Upper lobe of left lung (tissue), 6 donors: ENCODE results near the gene HIVEP3. TPM values are rescaled to one million over a fixed set of nuclear protein-coding genes. Genes with fewer than 3 reads are reported as not detected.

ENCODE experiments used
- ATAC-seq, 2 donors: fragments of 200-7000 bp; cut with Tn5 transposase; one replicate each; pipeline ENCODE4 v1.9.1; 2022; ENCODE audit warnings: mild to moderate bottlenecking in 2 of 2, moderate library complexity in 2 of 2; ENCODE audit not compliant: low FRiP score in 2 of 2
- DNase-seq, 2 donors: peaks; one replicate each; pipeline ENCODE4 v3.0.0-alpha.2; 2019 to 2020
- H3K27ac ChIP-seq, 4 donors: fragments of 200-600 bp; sonication (generic); one replicate each; pipeline ENCODE4 v1.5.1; 2016 to 2019
- H3K27me3 ChIP-seq, 4 donors: fragments of 200-600 bp; sonication (generic); one replicate each; pipeline ENCODE4 v1.5.1; 2017 to 2019
- H3K36me3 ChIP-seq, 4 donors: fragments of 200-600 bp; sonication (generic); one replicate each; pipeline ENCODE4 v1.5.1; 2016 to 2019
- H3K4me1 ChIP-seq, 4 donors: fragments of 200-600 bp; sonication (generic); one replicate each; pipeline ENCODE4 v1.5.1; 2018 to 2019
- H3K4me3 ChIP-seq, 4 donors: fragments of 200-600 bp; sonication (generic); one replicate each; pipeline ENCODE4 v1.5.1; 2017 to 2019; ENCODE audit warnings: mild to moderate bottlenecking in 2 of 4, moderate library complexity in 1 of 4
- H3K9me3 ChIP-seq, 4 donors: fragments of 200-600 bp; sonication (generic); one replicate each; pipeline ENCODE4 v1.5.1; 2018 to 2019
- CTCF ChIP-seq, 6 experiments: fragments of 450-650 bp in 4 of 6; fragments of 200-600 bp in 2 of 6; sonication (generic) in 2 of 6; IDR thresholded peaks; one replicate each; pipeline ENCODE4 v1.5.1; 2016 to 2019; ENCODE audit warnings: antibody characterized with exemption in 6 of 6
- EP300 ChIP-seq, 4 donors: sonication (generic); formaldehyde crosslinking; IDR thresholded peaks; one replicate each; pipeline ENCODE4 v1.5.1; 2017; ENCODE audit warnings: antibody characterized with exemption in 4 of 4, control low read depth in 2 of 4
- POLR2A ChIP-seq, 4 donors: fragments of 450-650 bp; IDR thresholded peaks; one replicate each; pipeline ENCODE4 v1.5.1; 2016 to 2017; ENCODE audit warnings: antibody characterized with exemption in 4 of 4, mild to moderate bottlenecking in 2 of 4
- POLR2AphosphoS5 ChIP-seq, 2 donors: sonication (generic); formaldehyde crosslinking; IDR thresholded peaks; one replicate each; pipeline ENCODE4 v1.5.1; 2017; ENCODE audit warnings: antibody characterized with exemption in 2 of 2
- WGBS, 2 donors: methylation state at CpG; one replicate each; pipeline ENCODE4 v1.1.5; 2017 to 2018; 5-methylcytosine and 5-hydroxymethylcytosine counted together
- total RNA-seq, 6 donors: library from RNA; depleted of rRNA in 4 of 6; stranded (reverse); fragments of >200 nt in 4 of 6; gene quantifications; one replicate each; pipeline versions ENCODE4 v1.1.0 to v1.2.1, GENCODE V29; 2016 to 2021
- donor health status: DM: no; HTN: no; CAD: no; lungs with moderate emphysema.
- donor health status: DM: no; HTN: yes; CAD: no; lungs with severe emphysema.

HIVEP3 gene
- total RNA-seq, 6 donors from 2014 or later = 9.7 to 23.0 (median 11.6) TPM

- Histone ChIP-seq H3K27me3 (no peaks in the 10 kb centered on the region), H3K9me3 (no peaks in the 10 kb centered on the region), H3K36me3 (peaks cover 0 to 3% (median 0%) of the 10 kb centered on the region in 4 donors), H3K4me3 (no peak overlapping the region), H3K4me1 (peaks cover 6 to 19% (median 14%) of the 10 kb centered on the region in 4 donors), H3K27ac (no peak overlapping the region)
- 94 to 96% methylated on average over 9 of the region's 9 CpGs for WGBS, 2 donors
- ATAC-seq (no peak), DNase-seq (no peak)
- no peak for TF ChIP-seq CTCF (IDR thresholded peaks at IDR 0.05)
- TF ChIP-seq EP300 (IDR thresholded peaks at IDR 0.05) = no peak
- no peak for TF ChIP-seq POLR2AphosphoS5 (IDR thresholded peaks at IDR 0.05)
These were observed 379.8 kb downstream of the HIVEP3 start for GRCh38 chr1:41538741-41539417.

- H3K4me1 ChIP-seq = peaks cover 6 to 19% (median 14%) of the 10 kb centered on the region in 4 donors
- 48 to 64% methylated on average over 10 of the region's 10 CpGs for WGBS, 2 donors
- no peaks in the 10 kb centered on the region for H3K9me3 ChIP-seq
- no peaks in the 10 kb centered on the region for H3K27me3 ChIP-seq
- no peaks in the 10 kb centered on the region for H3K36me3 ChIP-seq
- no peak overlapping the region for H3K4me3 ChIP-seq
- TF ChIP-seq CTCF (IDR thresholded peaks at IDR 0.05) (no peak), EP300 (IDR thresholded peaks at IDR 0.05) (no peak), POLR2A (IDR thresholded peaks at IDR 0.05) (no peak), POLR2AphosphoS5 (IDR thresholded peaks at IDR 0.05) (no peak)
- ATAC-seq = no peak
- DNase-seq = peak in 1 of 2 donors; percentile 50
- no peak overlapping the region for H3K27ac ChIP-seq
These were observed 380.9 kb downstream of the HIVEP3 start for GRCh38 chr1:41537788-41538351.

GRCh38 chr1:41537251-41537650 is 381.5 kb downstream of the HIVEP3 start:
- TF ChIP-seq POLR2AphosphoS5 (IDR thresholded peaks at IDR 0.05) = no peak
- no peak for TF ChIP-seq CTCF (IDR thresholded peaks at IDR 0.05)
- no peak for TF ChIP-seq POLR2A (IDR thresholded peaks at IDR 0.05)
- no peak for TF ChIP-seq EP300 (IDR thresholded peaks at IDR 0.05)
- ATAC-seq (peak in 1 of 2 donors; percentile 14), DNase-seq (no peak)
- no peak overlapping the region for H3K27ac ChIP-seq
- H3K36me3 ChIP-seq = no peaks in the 10 kb centered on the region
- peaks cover 6 to 19% (median 14%) of the 10 kb centered on the region in 4 donors for H3K4me1 ChIP-seq
- no peaks in the 10 kb centered on the region for H3K27me3 ChIP-seq
- no peak overlapping the region for H3K4me3 ChIP-seq
- 85 to 87% methylated on average over 6 of the region's 6 CpGs for WGBS, 2 donors
- no peaks in the 10 kb centered on the region for H3K9me3 ChIP-seq

GRCh38 chr1:41536361-41536802 is 382.3 kb downstream of the HIVEP3 start:
- no peak for DNase-seq
- Histone ChIP-seq H3K36me3 (no peaks in the 10 kb centered on the region), H3K9me3 (no peaks in the 10 kb centered on the region), H3K4me1 (peaks cover 6 to 19% (median 14%) of the 10 kb centered on the region in 4 donors), H3K4me3 (no peak overlapping the region), H3K27me3 (no peaks in the 10 kb centered on the region), H3K27ac (no peak overlapping the region)
- 84 to 89% methylated on average over 4 of the region's 4 CpGs for WGBS, 2 donors
- TF ChIP-seq POLR2A (IDR thresholded peaks at IDR 0.05) (no peak), EP300 (IDR thresholded peaks at IDR 0.05) (no peak), CTCF (IDR thresholded peaks at IDR 0.05) (no peak), POLR2AphosphoS5 (IDR thresholded peaks at IDR 0.05) (no peak)
- no peak for ATAC-seq
